GM18873 (cell line): ENCODE measurements around the gene ADAMTS1.

Experiments
- ATAC-seq: cut with Tn5 transposase; IDR thresholded peaks from one replicate; pipeline ENCODE4 v1.9.1; 2021; ENCODE audit warnings: mild to moderate bottlenecking, moderate library complexity, moderate number of reproducible peaks; ENCODE audit not compliant: unreplicated experiment, low FRiP score

ADAMTS1 gene

DNA sequence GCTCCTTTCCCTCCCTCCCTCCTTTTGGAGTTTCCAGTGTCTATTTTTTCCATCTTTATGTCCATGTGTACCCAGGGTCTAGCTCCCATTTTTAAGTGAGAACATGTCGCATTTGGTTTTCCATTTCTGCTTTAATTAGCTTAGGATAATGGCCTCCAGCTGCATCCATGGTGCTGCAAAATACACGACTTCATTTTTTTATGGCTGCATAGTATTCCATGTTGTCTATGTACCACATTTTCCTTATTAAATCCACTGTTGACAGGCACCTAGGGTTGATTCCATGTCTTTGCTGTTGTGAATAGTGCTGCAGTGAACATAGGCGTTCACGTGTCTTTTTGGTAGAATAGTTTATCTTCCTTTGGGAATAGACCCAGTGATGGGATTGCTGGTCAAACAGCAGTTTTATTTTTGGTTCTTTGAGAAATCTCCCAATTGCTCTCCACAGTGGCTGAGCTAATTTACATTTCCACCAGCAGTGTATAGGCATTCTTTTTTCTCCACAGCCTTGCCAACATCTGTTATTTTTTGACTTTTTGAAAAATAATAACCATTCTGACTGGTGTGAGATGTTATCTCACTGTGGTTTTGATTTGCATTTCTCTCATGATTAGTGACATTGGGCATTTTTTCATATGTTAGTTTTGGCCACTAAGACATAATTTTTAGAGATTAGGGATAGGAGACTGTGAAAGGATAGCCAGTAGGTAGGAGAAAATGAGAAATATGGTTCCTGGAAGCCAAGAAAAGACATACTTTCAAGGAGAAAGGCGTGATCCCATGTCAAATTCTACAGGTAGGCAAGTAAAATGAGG lies 50.4 kb downstream of the ADAMTS1 start:
- ATAC-seq: no peak

DNA sequence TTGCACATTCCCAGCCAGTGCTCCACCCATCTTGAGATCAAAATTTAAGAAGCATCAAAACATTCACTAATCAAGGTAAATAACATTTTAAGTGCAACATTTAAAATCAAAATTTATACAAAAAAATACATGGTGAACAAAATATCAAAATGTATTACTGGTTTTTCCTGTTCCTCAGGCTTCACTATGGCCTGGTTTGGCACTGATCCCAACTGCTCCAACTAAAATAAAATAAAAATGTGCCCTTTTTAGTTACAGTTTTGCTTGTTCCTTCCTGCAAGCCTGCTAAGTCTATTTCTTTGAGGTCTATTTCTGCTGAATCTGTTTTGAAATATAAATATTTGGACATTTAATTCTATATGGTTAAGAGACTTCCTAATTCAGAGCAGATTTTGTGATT lies 54.9 kb downstream of the ADAMTS1 start:
- no peak for ATAC-seq

- ATAC-seq: no peak
Observed at GRCh38 chr21:26788790-26789189, 56.4 kb downstream of the ADAMTS1 start.
